Epithelial cell of esophagus (primary cell): Measurements from ENCODE around the gene PLVAP.
A peak's percentile ranks its signal among the peaks of the same experiment; 100 is the strongest.

ENCODE experiments used
- DNase-seq: peaks from one replicate; pipeline ENCODE4 v3.0.0; 2010; ENCODE audit warnings: low read depth
- H3K4me3 ChIP-seq: 2 replicates; pipeline ENCODE4 v1.5.1; 2011; ENCODE audit warnings: mild to moderate bottlenecking, low read length, control low read depth
- CTCF ChIP-seq: IDR thresholded peaks from 2 replicates; pipeline ENCODE4 v1.5.1; 2011; ENCODE audit warnings: low read depth, mild to moderate bottlenecking, low read length, control low read depth, inconsistent platforms; ENCODE audit not compliant: insufficient read depth; ENCODE audit errors: missing control alignments

The PLVAP gene

GRCh38 chr19:17307876-17308377 lies 69.2 kb downstream of the PLVAP start:
- no peak for TF ChIP-seq CTCF
- H3K4me3 ChIP-seq: no peak overlapping the region
- no peak for DNase-seq

- no peak for DNase-seq
- H3K4me3 ChIP-seq: peak overlapping the region; percentile 86
- no peak for TF ChIP-seq CTCF
Observed at GRCh38 chr19:17306285-17306714, 70.8 kb downstream of the PLVAP start.

- peak; percentile 100 for DNase-seq
- H3K4me3 ChIP-seq: peak within 1 kb of the TSS; percentile 86
- TF ChIP-seq CTCF: peak; percentile 86
Observed at GRCh38 chr19:17305517-17306284, 71.4 kb downstream of the PLVAP start, which contains the start of gene MRPL34. Gene MRPL34 (plus strand): TSS chr19:17305872. CDS start chr19:17305893, 21 bp downstream.

- no peak for TF ChIP-seq CTCF
- no peak for DNase-seq
- H3K4me3 ChIP-seq: no peak overlapping the region
Observed at GRCh38 chr19:17305216-17305516, 72.0 kb downstream of the PLVAP start.

- peak; percentile 74 for DNase-seq
- no peak overlapping the region for H3K4me3 ChIP-seq
- no peak for TF ChIP-seq CTCF
Observed at GRCh38 chr19:17304386-17305215, 72.5 kb downstream of the PLVAP start.

- no peak for TF ChIP-seq CTCF
- DNase-seq: peak; percentile 71
- H3K4me3 ChIP-seq: no peak overlapping the region
Observed at GRCh38 chr19:17303940-17304267, 73.2 kb downstream of the PLVAP start.
